Chondrocyte (in vitro differentiated cells): Measurements from ENCODE around the gene DHRSX. TPM values are rescaled to one million over a fixed set of nuclear protein-coding genes. Genes with fewer than 3 reads are reported as not detected.

Experiments used
- DNase-seq: peaks from one replicate; pipeline ENCODE4 v3.0.0; 2021; ENCODE audit warnings: mixed read lengths, low spot score
- H3K27ac Mint-ChIP-seq: one replicate; pipeline ENCODE4 v1.8.0; 2021; ENCODE audit warnings: mild to moderate bottlenecking, moderate library complexity, mixed read lengths; ENCODE audit not compliant: unreplicated experiment
- H3K27me3 Mint-ChIP-seq: 2 replicates; pipeline ENCODE4 v1.8.0; 2021; ENCODE audit warnings: low read depth, mixed read lengths
- H3K36me3 Mint-ChIP-seq: 2 replicates; pipeline ENCODE4 v1.8.0; 2021; ENCODE audit warnings: low read depth, mixed read lengths
- H3K4me1 Mint-ChIP-seq: 2 replicates; pipeline ENCODE4 v1.8.0; 2021; ENCODE audit warnings: low read depth, mild to moderate bottlenecking, mixed read lengths
- H3K4me3 Mint-ChIP-seq: one replicate; pipeline ENCODE4 v1.8.0; 2021; ENCODE audit warnings: mild to moderate bottlenecking, moderate library complexity, mixed read lengths; ENCODE audit not compliant: unreplicated experiment
- H3K9me3 Mint-ChIP-seq: 2 replicates; pipeline ENCODE4 v1.8.0; 2021; ENCODE audit warnings: low read depth, mixed read lengths
- CTCF ChIP-seq: fragments of 200-600 bp; sonication (generic); IDR thresholded peaks from 2 replicates; pipeline ENCODE4 v1.5.0; 2021; ENCODE audit warnings: antibody characterized with exemption, mild to moderate bottlenecking, moderate library complexity
- total RNA-seq: library from RNA; stranded (reverse); gene quantifications from 3 replicates; pipeline ENCODE4 v1.2.1, GENCODE V29; 2021

DHRSX gene
- total RNA-seq, 1 donor from 2014 or later: 35.2 TPM

GRCh38 chrX:2184089-2184488, 316.7 kb downstream of the DHRSX start:
- no peak overlapping the region for H3K4me3 Mint-ChIP-seq
- no peak for DNase-seq
- no peak overlapping the region for H3K27ac Mint-ChIP-seq
- H3K36me3 Mint-ChIP-seq: no peaks in the 10 kb centered on the region
- TF ChIP-seq CTCF: no peak
- H3K9me3 Mint-ChIP-seq: no peaks in the 10 kb centered on the region
- no peaks in the 10 kb centered on the region for H3K27me3 Mint-ChIP-seq
- peaks cover 14% of the 10 kb centered on the region for H3K4me1 Mint-ChIP-seq

- no peak for DNase-seq
- Mint-ChIP-seq H3K27ac (peak overlapping the region; percentile 50), H3K36me3 (no peaks in the 10 kb centered on the region), H3K4me1 (peaks cover 7% of the 10 kb centered on the region), H3K4me3 (no peak overlapping the region), H3K9me3 (no peaks in the 10 kb centered on the region), H3K27me3 (no peaks in the 10 kb centered on the region)
- no peak for TF ChIP-seq CTCF
Observed at GRCh38 chrX:2183193-2183725, 317.5 kb downstream of the DHRSX start.

- Mint-ChIP-seq H3K27ac (no peak overlapping the region), H3K9me3 (no peaks in the 10 kb centered on the region)
- DNase-seq: no peak
Observed at GRCh38 chrX:2177541-2177940, 323.2 kb downstream of the DHRSX start.

GRCh38 chrX:2176733-2177132, 324.0 kb downstream of the DHRSX start:
- no peaks in the 10 kb centered on the region for H3K36me3 Mint-ChIP-seq
- no peak overlapping the region for H3K4me3 Mint-ChIP-seq
- no peak for DNase-seq
- TF ChIP-seq CTCF: no peak
- H3K27me3 Mint-ChIP-seq: no peaks in the 10 kb centered on the region
- H3K9me3 Mint-ChIP-seq: no peaks in the 10 kb centered on the region
- no peaks in the 10 kb centered on the region for H3K4me1 Mint-ChIP-seq
- H3K27ac Mint-ChIP-seq: no peak overlapping the region

More at GRCh38 chrX:2177541-2177940, 323.2 kb downstream of the DHRSX start:
- Mint-ChIP-seq H3K4me1 (no peaks in the 10 kb centered on the region), H3K36me3 (no peaks in the 10 kb centered on the region), H3K4me3 (no peak overlapping the region), H3K27me3 (no peaks in the 10 kb centered on the region)
- TF ChIP-seq CTCF: no peak

GRCh38 chrX:2176274-2176673, 324.5 kb downstream of the DHRSX start:
- H3K27ac Mint-ChIP-seq: no peak overlapping the region
- H3K4me1 Mint-ChIP-seq: no peaks in the 10 kb centered on the region
- no peaks in the 10 kb centered on the region for H3K36me3 Mint-ChIP-seq
- H3K4me3 Mint-ChIP-seq: no peak overlapping the region
- TF ChIP-seq CTCF: no peak
- no peaks in the 10 kb centered on the region for H3K27me3 Mint-ChIP-seq
- no peak for DNase-seq
- H3K9me3 Mint-ChIP-seq: no peaks in the 10 kb centered on the region
